HepG2 (cell line): ENCODE data around the gene MFSD6. TPM values are rescaled to one million over a fixed set of nuclear protein-coding genes. Genes with fewer than 3 reads are reported as not detected.

ENCODE experiments used
- ATAC-seq: fragments of 200-7000 bp; cut with Tn5 transposase; 3 replicates; pipeline ENCODE4 v1.9.1; 2020; ENCODE audit warnings: mild to moderate bottlenecking, moderate library complexity
- BruUV-seq: library from RNA; stranded (reverse); fragments of 400-500 nt; replicated peaks from 2 replicates; lab custom pipeline; 2021; lab: Mats Ljungman, UMichigan
- CTCF ChIA-PET: fragments of 300-600 bp; formaldehyde crosslinking; extraction: SDS; loops from one replicate; lab custom pipeline; 2021; ENCODE audit warnings: low total read pairs, inconsistent platforms, low intra/inter-chr PET ratio; lab: Yijun Ruan, JAX
- POLR2A ChIA-PET: fragments of 350-600 bp; sonication (Branson Sonifier 250); formaldehyde crosslinking; loops from one replicate; lab custom pipeline; 2020; ENCODE audit warnings: antibody characterized with exemption, inconsistent platforms; lab: Yijun Ruan, JAX
- DNase-seq: peaks from one replicate; pipeline ENCODE4 v3.0.0-alpha.2; 2015; ENCODE audit warnings: low spot score
- FAIRE-seq: peaks from 3 replicates; lab custom pipeline; 2011; peaks lifted over from hg19 to GRCh38; lab: Jason Lieb, UNC
- H2AFZ ChIP-seq: one replicate; pipeline ENCODE4 v1.6.1; 2011; ENCODE audit warnings: low read length, inconsistent platforms
- H3K27ac ChIP-seq: fragments of 300-600 bp; 3 replicates; pipeline ENCODE4 v1.8.0; 2011; ENCODE audit warnings: mixed run types, mild to moderate bottlenecking, mixed read lengths, low read length, inconsistent platforms; ENCODE audit not compliant: insufficient read depth; ENCODE audit errors: extremely low read length
- H3K27me3 ChIP-seq, 2 experiments: fragments of 200-600 bp in 1 of 2; 2 replicates in 1 of 2; 3 replicates in 1 of 2; pipeline versions ENCODE4 v1.6.0 to v1.8.0; 2011; ENCODE audit warnings: low read length in 2 of 2, mild to moderate bottlenecking in 2 of 2, moderate library complexity in 2 of 2, inconsistent platforms in 1 of 2; ENCODE audit not compliant: insufficient read depth in 2 of 2, control insufficient read depth in 1 of 2
- H3K36me3 ChIP-seq, 2 experiments: fragments of 200-600 bp in 1 of 2; replicated peaks in 1 of 2; 2 replicates in 1 of 2; 3 replicates in 1 of 2; pipeline versions ENCODE4 v1.5.1 to v1.8.0; 2011; ENCODE audit warnings: low read length in 2 of 2, inconsistent platforms in 1 of 2; ENCODE audit not compliant: insufficient read depth in 2 of 2, control insufficient read depth in 1 of 2
- H3K4me1 ChIP-seq: 2 replicates; pipeline ENCODE4 v1.5.1; 2012; ENCODE audit warnings: low read length, inconsistent platforms; ENCODE audit not compliant: insufficient read depth
- H3K4me2 ChIP-seq: 2 replicates; pipeline ENCODE4 v1.6.0; 2011; ENCODE audit warnings: low read depth, low read length, inconsistent platforms
- H3K4me3 ChIP-seq, 3 experiments: fragments of 200-600 bp in 1 of 3; sonication (generic), shearing (Covaris generic) in 1 of 3; replicated peaks in 1 of 3; 2 replicates each; pipeline ENCODE4 v1.5.1; 2011 to 2016; ENCODE audit warnings: low read length in 3 of 3, inconsistent platforms in 2 of 3, low read depth in 2 of 3, mild to moderate bottlenecking in 2 of 3, control low read depth in 1 of 3, mixed read lengths in 1 of 3; ENCODE audit not compliant: insufficient read depth in 1 of 3
- H3K79me2 ChIP-seq: one replicate; pipeline ENCODE4 v1.6.1; 2011; ENCODE audit warnings: low read length, inconsistent platforms; ENCODE audit not compliant: insufficient read depth
- H3K9ac ChIP-seq: 2 replicates; pipeline ENCODE4 v1.6.0; 2011; ENCODE audit warnings: mild to moderate bottlenecking, low read depth, low read length, inconsistent platforms; ENCODE audit not compliant: insufficient read depth
- H3K9me3 ChIP-seq: 2 replicates; pipeline ENCODE4 v1.5.1; 2012; ENCODE audit warnings: mild to moderate bottlenecking, low read length
- H4K20me1 ChIP-seq: 2 replicates; pipeline ENCODE4 v1.6.0; 2011; ENCODE audit warnings: inconsistent platforms, mild to moderate bottlenecking, low read length, moderate library complexity; ENCODE audit not compliant: insufficient read depth
- ATF7 ChIP-seq, 2 experiments: fragments of 450-650 bp in 1 of 2; sonication (generic) in 1 of 2; formaldehyde crosslinking in 1 of 2; IDR thresholded peaks; 2 replicates each; pipeline versions ENCODE4 v1.4.0 to v1.6.1; 2016 to 2020; ENCODE audit warnings: antibody characterized with exemption in 1 of 2, mild to moderate bottlenecking in 1 of 2, missing genetic modification reagents in 1 of 2
- GTF3A ChIP-seq: sonication (generic); formaldehyde crosslinking; conservative IDR thresholded peaks from 2 replicates; pipeline ENCODE4 v1.4.0; 2020; ENCODE audit warnings: mild to moderate bottlenecking, missing genetic modification reagents
- KDM5B ChIP-seq: sonication (generic); formaldehyde crosslinking; IDR thresholded peaks from 2 replicates; pipeline ENCODE4 v1.4.0; 2020; ENCODE audit warnings: missing genetic modification reagents, mild to moderate bottlenecking, borderline replicate concordance
- KDM6A ChIP-seq: IDR thresholded peaks from 2 replicates; pipeline ENCODE4 v1.6.1; 2016; ENCODE audit warnings: low read depth
- PHF20 ChIP-seq: sonication (generic); formaldehyde crosslinking; IDR thresholded peaks from 2 replicates; pipeline ENCODE4 v1.5.0; 2020; ENCODE audit warnings: mild to moderate bottlenecking, missing genetic modification reagents
- POLR2G ChIP-seq: fragments of 200-400 bp; formaldehyde crosslinking; IDR thresholded peaks from 2 replicates; pipeline ENCODE4 v1.6.1; 2018; ENCODE audit warnings: mild to moderate bottlenecking, low read depth, low read length, moderate library complexity
- RXRA ChIP-seq: sonication (generic); formaldehyde crosslinking; IDR thresholded peaks from 2 replicates; pipeline ENCODE4 v1.5.1; 2020; ENCODE audit warnings: missing genetic modification reagents
- ZBTB37 ChIP-seq: sonication (generic); formaldehyde crosslinking; IDR thresholded peaks from 2 replicates; pipeline ENCODE4 v1.4.0; 2020; ENCODE audit warnings: mild to moderate bottlenecking, missing genetic modification reagents
- ZNF12 ChIP-seq: sonication (generic); formaldehyde crosslinking; IDR thresholded peaks from 2 replicates; pipeline ENCODE4 v1.5.0; 2020; ENCODE audit warnings: missing genetic modification reagents
- ZNF17 ChIP-seq: sonication (generic); formaldehyde crosslinking; IDR thresholded peaks from 2 replicates; pipeline ENCODE4 v1.5.0; 2020; ENCODE audit warnings: mild to moderate bottlenecking, missing genetic modification reagents
- ZNF225 ChIP-seq: sonication (generic); formaldehyde crosslinking; IDR thresholded peaks from 2 replicates; pipeline ENCODE4 v1.4.0; 2020; ENCODE audit warnings: mild to moderate bottlenecking, missing genetic modification reagents
- ZNF572 ChIP-seq: sonication (generic); formaldehyde crosslinking; IDR thresholded peaks from 2 replicates; pipeline ENCODE4 v1.5.1; 2020; ENCODE audit warnings: mild to moderate bottlenecking, missing genetic modification reagents
- ZNF574 ChIP-seq: sonication (generic); formaldehyde crosslinking; IDR thresholded peaks from 2 replicates; pipeline ENCODE4 v1.4.0; 2020; ENCODE audit warnings: missing genetic modification reagents
- WGBS: methylation state at CpG from one replicate; pipeline ENCODE4 v1.1.6; 2017; ENCODE audit warnings: low lambda C conversion rate; 5-methylcytosine and 5-hydroxymethylcytosine counted together
- in situ Hi-C: cut with HindIII; loops from 2 replicates; pipeline ENCODE4 v1.10.0; 2017; ENCODE audit warnings: low pct_unique_long_range_greater_than_20kb; ENCODE audit not compliant: extremely low pct_ligation_motif_present
- intact Hi-C: fragments of 100-400 bp; cut with micrococcal nuclease; formaldehyde crosslinking; loops from one replicate; pipeline ENCODE4 v1.10.0; 2022; ENCODE audit not compliant: unreplicated experiment
- polyA plus RNA-seq, 8 experiments: library from polyadenylated mRNA; depleted of rRNA in 3 of 8; stranded (reverse) in 7 of 8; unstranded in 1 of 8; fragments of >200 nt; fragmentation: Illumina TruSeq in 4 of 8; extraction: Trizol in 4 of 8; gene quantifications; 2 replicates each; pipeline versions ENCODE4 v1.2.1 to v1.2.3, GENCODE V29; 2011 to 2016; ENCODE audit warnings: low read depth in 4 of 8, missing spikeins in 1 of 8, mixed read lengths in 1 of 8; ENCODE audit not compliant: insufficient read depth in 1 of 8
- total RNA-seq, 5 experiments: library from RNA; depleted of rRNA; stranded (reverse); fragments of >200 nt; fragmentation: Illumina TruSeq; extraction: Trizol; gene quantifications; 2 replicates each; pipeline ENCODE4 v1.2.3, GENCODE V29; 2016; ENCODE audit warnings: low read depth in 1 of 5
- TF ChIP-seq, protein P1 (sequence below): sonication (generic); formaldehyde crosslinking; IDR thresholded peaks from 2 replicates; pipeline ENCODE4 v1.4.0; 2020; ENCODE audit warnings: missing genetic modification reagents

MFSD6 gene
- total and polyA plus RNA-seq, 2 of the 13 experiments (the other 11 are each of a cell fraction or from before 2014, with no cell fraction given) = 0.92 to 1.4 TPM

DNA sequence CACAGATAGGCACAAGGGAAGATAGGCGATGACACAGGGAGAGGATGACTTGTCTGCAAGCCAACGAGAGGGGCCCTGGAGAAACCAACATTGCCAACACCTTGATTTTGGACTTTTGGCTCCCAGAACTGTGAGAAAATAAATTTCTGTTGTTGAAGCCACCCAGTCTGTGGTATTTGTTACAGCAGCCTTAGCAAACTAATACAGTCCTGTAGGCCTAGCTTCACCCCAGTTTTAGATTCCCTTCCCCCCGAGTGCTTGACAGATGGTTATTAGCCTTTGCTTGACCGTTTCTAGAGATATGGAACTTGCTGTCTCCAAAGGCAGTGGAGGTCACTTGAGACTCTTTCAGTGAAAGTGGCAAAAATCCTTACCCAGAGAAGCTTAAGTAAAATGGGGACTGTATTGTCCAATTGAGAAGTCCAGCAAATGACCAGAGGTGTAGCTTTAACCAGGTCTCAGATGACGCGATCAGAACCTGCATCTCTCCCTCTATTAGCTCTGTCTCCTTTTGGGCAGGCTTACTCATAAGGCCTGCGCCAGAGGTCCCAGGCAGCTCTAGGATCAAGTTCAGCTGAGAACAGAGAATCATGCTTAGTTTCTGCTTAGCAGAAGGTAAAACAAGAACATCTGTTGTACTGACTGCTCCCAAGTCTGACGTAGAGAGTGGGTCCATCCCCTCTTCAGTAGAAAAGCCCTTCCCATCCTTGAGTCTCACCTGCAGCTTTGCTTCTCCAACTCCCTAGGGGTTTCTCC, 50.4 kb downstream of the MFSD6 start:
- H4K20me1 ChIP-seq = no peaks in the 10 kb centered on the region
- POLR2A ChIA-PET = no interaction called here
- TF ChIP-seq ZNF12 (CRISPR knock-in tag) = peak; percentile 90
- TF ChIP-seq POLR2G = no peak
- no peak for TF ChIP-seq ZBTB37 (CRISPR knock-in tag)
- no peak for TF ChIP-seq PHF20
- no peak for TF ChIP-seq ZNF225 (CRISPR knock-in tag)
- TF ChIP-seq, all 625 proteins: peak for 1
- FAIRE-seq (no peak), ATAC-seq (no peak), DNase-seq (no peak)
- Histone ChIP-seq H3K9ac (no peak overlapping the region), H3K9me3 (no peaks in the 10 kb centered on the region), H3K36me3 (no peaks in the 10 kb centered on the region), H3K79me2 (no peaks in the 10 kb centered on the region), H3K4me3 (no peak overlapping the region), H3K27ac (no peak overlapping the region), H3K27me3 (no peaks in the 10 kb centered on the region), H3K4me1 (no peaks in the 10 kb centered on the region), H2AFZ (no peak overlapping the region), H3K4me2 (no peak overlapping the region)
- CTCF ChIA-PET = no interaction called here
- in situ Hi-C loops = no loop called here
- intact Hi-C loops = no loop called here
- WGBS = 63% methylated on average over 8 of the region's 8 CpGs
- BruUV-seq = no TSS peak

GRCh38 chr2:190459881-190460280, 51.7 kb downstream of the MFSD6 start:
- WGBS = 79% methylated on average over 1 of the region's 1 CpG
- H3K27ac ChIP-seq = no peak overlapping the region
- H3K36me3 ChIP-seq = no peaks in the 10 kb centered on the region
- no peaks in the 10 kb centered on the region for H3K9me3 ChIP-seq
- no peak overlapping the region for H3K4me2 ChIP-seq
- CTCF ChIA-PET = no interaction called here
- intact Hi-C loops (no loop called here), in situ Hi-C loops (no loop called here)
- H3K79me2 ChIP-seq = no peaks in the 10 kb centered on the region
- H4K20me1 ChIP-seq = no peaks in the 10 kb centered on the region
- no peaks in the 10 kb centered on the region for H3K27me3 ChIP-seq
- H3K9ac ChIP-seq = no peak overlapping the region
- POLR2A ChIA-PET = no interaction called here
- no peaks in the 10 kb centered on the region for H3K4me1 ChIP-seq
- H3K4me3 ChIP-seq = no peak overlapping the region
- no peak overlapping the region for H2AFZ ChIP-seq
- ATAC-seq (no peak), DNase-seq (no peak), FAIRE-seq (no peak)
- no TSS peak for BruUV-seq
- TF ChIP-seq ZNF574 = no peak
- no peak for TF ChIP-seq KDM5B (CRISPR knock-in tag)
- no peak for TF ChIP-seq ZNF572 (CRISPR knock-in tag)
- no peak for TF ChIP-seq GTF3A (CRISPR knock-in tag)
- TF ChIP-seq KDM6A (CRISPR knock-in tag) = no peak
- TF ChIP-seq ATF7 (IDR thresholded peaks at IDR 0.05) = no peak
- TF ChIP-seq ATF7 (CRISPR knock-in tag; IDR thresholded peaks at IDR 0.05) = no peak
- TF ChIP-seq ZNF17 (CRISPR knock-in tag) = no peak
- TF ChIP-seq, protein P1, sequence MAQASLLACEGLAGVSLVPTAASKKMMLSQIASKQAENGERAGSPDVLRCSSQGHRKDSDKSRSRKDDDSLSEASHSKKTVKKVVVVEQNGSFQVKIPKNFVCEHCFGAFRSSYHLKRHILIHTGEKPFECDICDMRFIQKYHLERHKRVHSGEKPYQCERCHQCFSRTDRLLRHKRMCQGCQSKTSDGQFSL (CRISPR knock-in tag) = no peak
- TF ChIP-seq RXRA = no peak
